GM12878 (cell line): ENCODE measurements around the gene DNAJB11. TPM values are rescaled to one million over a fixed set of nuclear protein-coding genes. Genes with fewer than 3 reads are reported as not detected.

Experiments
- ATAC-seq: fragments of 200-7000 bp; cut with Tn5 transposase; 3 replicates; pipeline ENCODE4 v1.9.1; 2020; ENCODE audit warnings: mild to moderate bottlenecking, moderate library complexity
- BruUV-seq: library from RNA; stranded (reverse); fragments of 400-500 nt; replicated peaks from 2 replicates; lab custom pipeline; 2021; lab: Mats Ljungman, UMichigan
- CTCF ChIA-PET: fragments of 300-600 bp; sonication (Branson Sonifier 250); formaldehyde crosslinking; extraction: SDS; loops from one replicate; lab custom pipeline; 2021; ENCODE audit warnings: inconsistent platforms; lab: Yijun Ruan, JAX
- POLR2A ChIA-PET: fragments of 350-600 bp; formaldehyde crosslinking; extraction: SDS; loops from one replicate; lab custom pipeline; 2021; ENCODE audit warnings: inconsistent platforms; lab: Charles Lee
- RAD21 ChIA-PET: fragments of 300-600 bp; sonication (Branson Sonifier 250); formaldehyde crosslinking; loops from one replicate; lab custom pipeline; 2023; ENCODE audit warnings: antibody characterized with exemption; ENCODE audit not compliant: unreplicated experiment; lab: Charles Lee
- SMC1A ChIA-PET: fragments of 300-600 bp; sonication (Branson Sonifier 250); formaldehyde crosslinking; loops from one replicate; lab custom pipeline; 2023; ENCODE audit not compliant: unreplicated experiment, uncharacterized antibody; lab: Charles Lee
- DNase-seq: peaks from one replicate; pipeline ENCODE4 v3.0.0-alpha.2; 2011; ENCODE audit warnings: low read depth, low spot score
- FAIRE-seq: peaks from 3 replicates; lab custom pipeline; 2011; peaks lifted over from hg19 to GRCh38; lab: Jason Lieb, UNC
- H2AFZ ChIP-seq: 2 replicates; pipeline ENCODE4 v1.6.0; 2011; ENCODE audit warnings: low read depth, low read length, control low read depth; ENCODE audit not compliant: control insufficient read depth
- H3K27ac ChIP-seq: 2 replicates; pipeline ENCODE4 v1.5.1; 2011; ENCODE audit warnings: control low read depth; ENCODE audit not compliant: control insufficient read depth, insufficient read depth
- H3K27me3 ChIP-seq, 2 experiments: replicated peaks in 1 of 2; 2 replicates each; pipeline versions ENCODE4 v1.6.0 to v1.6.1; 2011; ENCODE audit warnings: low read length in 1 of 2; ENCODE audit not compliant: control insufficient read depth in 2 of 2, insufficient read depth in 2 of 2
- H3K36me3 ChIP-seq, 2 experiments: 2 replicates each; pipeline ENCODE4 v1.5.1; 2011; ENCODE audit warnings: low read length in 1 of 2; ENCODE audit not compliant: control insufficient read depth in 2 of 2, insufficient read depth in 2 of 2
- H3K4me1 ChIP-seq: 2 replicates; pipeline ENCODE4 v1.6.1; 2011; ENCODE audit warnings: mild to moderate bottlenecking, low read length, moderate library complexity, mixed read lengths; ENCODE audit not compliant: control insufficient read depth, insufficient read depth
- H3K4me2 ChIP-seq: 2 replicates; pipeline ENCODE4 v1.6.0; 2011; ENCODE audit warnings: control low read depth; ENCODE audit not compliant: control insufficient read depth, insufficient read depth
- H3K4me3 ChIP-seq: fragments of 200-600 bp; sonication (generic); 2 replicates; pipeline ENCODE4 v1.5.1; 2016
- H3K79me2 ChIP-seq: 2 replicates; pipeline ENCODE4 v1.6.0; 2011; ENCODE audit warnings: low read length; ENCODE audit not compliant: control insufficient read depth, insufficient read depth
- H3K9ac ChIP-seq: 2 replicates; pipeline ENCODE4 v1.8.0; 2011; ENCODE audit warnings: low read length, control low read depth, mixed read lengths; ENCODE audit not compliant: control insufficient read depth, insufficient read depth
- H3K9me3 ChIP-seq: replicated peaks from 3 replicates; pipeline ENCODE4 v1.5.1; 2011; ENCODE audit warnings: mild to moderate bottlenecking, low read length; ENCODE audit not compliant: control insufficient read depth, insufficient read depth
- H4K20me1 ChIP-seq: 2 replicates; pipeline ENCODE4 v1.6.0; 2011; ENCODE audit not compliant: control insufficient read depth, insufficient read depth
- BCLAF1 ChIP-seq: fragments of 450-650 bp; IDR thresholded peaks from 2 replicates; pipeline ENCODE4 v1.6.1; 2017; ENCODE audit warnings: antibody characterized with exemption, mild to moderate bottlenecking, moderate library complexity
- CEBPB ChIP-seq, 2 experiments: fragments of 150-350 bp in 1 of 2; IDR thresholded peaks; 2 replicates each; pipeline ENCODE4 v1.6.1; 2012 to 2014; ENCODE audit warnings: low read depth in 2 of 2, low read length in 2 of 2, borderline replicate concordance in 1 of 2, inconsistent platforms in 1 of 2
- CEBPZ ChIP-seq: fragments of 150-350 bp; IDR thresholded peaks from 2 replicates; pipeline ENCODE4 v1.6.1; 2016; ENCODE audit warnings: low read depth, low read length
- CUX1 ChIP-seq: IDR thresholded peaks from 2 replicates; pipeline ENCODE4 v1.6.1; 2012; ENCODE audit warnings: improper control_type of control experiment, low read depth, low read length; ENCODE audit not compliant: insufficient replicate concordance
- ESRRA ChIP-seq: IDR thresholded peaks from 2 replicates; pipeline ENCODE4 v1.6.1; 2012; ENCODE audit warnings: mild to moderate bottlenecking, low read length, improper control_type of control experiment
- MEF2A ChIP-seq: IDR thresholded peaks from 2 replicates; pipeline ENCODE4 v1.6.1; 2011; ENCODE audit warnings: low read depth, mild to moderate bottlenecking, low read length, moderate library complexity; ENCODE audit not compliant: insufficient read depth
- NR2C1 ChIP-seq: fragments of 450-650 bp; IDR thresholded peaks from 2 replicates; pipeline ENCODE4 v1.6.1; 2017; ENCODE audit warnings: antibody characterized with exemption, mild to moderate bottlenecking, moderate library complexity
- NRF1 ChIP-seq: conservative IDR thresholded peaks from 2 replicates; pipeline ENCODE4 v1.6.1; 2011; ENCODE audit warnings: mild to moderate bottlenecking, low read depth, low read length, improper control_type of control experiment
- RB1 ChIP-seq: fragments of 450-650 bp; formaldehyde crosslinking; IDR thresholded peaks from 2 replicates; pipeline ENCODE4 v1.6.1; 2017; ENCODE audit warnings: mild to moderate bottlenecking, borderline replicate concordance
- SP1 ChIP-seq: IDR thresholded peaks from one replicate; pipeline ENCODE4 v1.6.1; 2011; ENCODE audit warnings: low read depth, low read length
- WGBS: methylation state at CpG from one replicate; pipeline ENCODE4 v1.1.6; 2016; ENCODE audit warnings: low lambda C conversion rate; ENCODE audit not compliant: insufficient replicate concordance, insufficient coverage; ENCODE audit errors: missing lambda C conversion rate; 5-methylcytosine and 5-hydroxymethylcytosine counted together
- in situ Hi-C: fragments of 300-500 bp; cut with MboI; formaldehyde crosslinking; loops from 9 replicates; pipeline ENCODE4 v1.14.3; 2018; ENCODE audit warnings: mixed read lengths
- intact Hi-C: fragments of 100-400 bp; cut with micrococcal nuclease; formaldehyde crosslinking; loops from one replicate; pipeline ENCODE4 v1.14.2; 2022; ENCODE audit not compliant: unreplicated experiment
- polyA plus RNA-seq, 11 experiments: library from polyadenylated mRNA; depleted of rRNA in 4 of 11; unstranded in 6 of 11; stranded (reverse) in 5 of 11; fragments of >200 nt; fragmentation: Nextera tagmentation in 4 of 11; fragmentation: Illumina TruSeq in 1 of 11; extraction: Ambion mirVana in 4 of 11; extraction: Trizol in 1 of 11; gene quantifications; 1 replicate in 1 of 11; 2 replicates in 10 of 11; pipeline versions ENCODE4 v1.2.1 to v1.2.3, GENCODE V29; 2011 to 2016; ENCODE audit warnings: inconsistent platforms in 2 of 11, missing spikeins in 2 of 11, low read depth in 1 of 11
- total RNA-seq, 4 experiments: library from RNA; depleted of rRNA in 3 of 4; stranded (reverse); fragments of >200 nt in 3 of 4; fragmentation: Illumina TruSeq in 1 of 4; extraction: Trizol in 1 of 4; gene quantifications; 2 replicates each; pipeline versions ENCODE4 v1.2.1 to v1.2.3, GENCODE V29; 2013 to 2021

The DNAJB11 gene
- total and polyA plus RNA-seq, 10 of the 15 experiments (the other 5 are each of a cell fraction or from before 2014, with no cell fraction given): 16.2 to 135 (median 57.8) TPM

GRCh38 chr3:186626254-186626847 is 55.8 kb downstream of the DNAJB11 start (continued):
- TF ChIP-seq CUX1 (no peak), CEBPB (IDR thresholded peaks at IDR 0.05; ENCODE audit: borderline replicate concordance in 1 of 2, low read depth in 2 of 2, low read length in 2 of 2) (no peak), RB1 (no peak)

GRCh38 chr3:186627852-186628414 is 57.4 kb downstream of the DNAJB11 start:
- DNase-seq (no peak), FAIRE-seq (no peak), ATAC-seq (no peak)
- ChIA-PET CTCF (no interaction called here), RAD21 (no interaction called here), POLR2A (no interaction called here), SMC1A (no interaction called here)
- Histone ChIP-seq H2AFZ (no peak overlapping the region), H3K36me3 (no peaks in the 10 kb centered on the region), H3K4me2 (no peak overlapping the region), H3K9ac (no peak overlapping the region), H4K20me1 (no peaks in the 10 kb centered on the region), H3K27ac (no peak overlapping the region), H3K79me2 (no peaks in the 10 kb centered on the region), H3K27me3 (no peaks in the 10 kb centered on the region; a peak in 1 of 4 replicates), H3K4me3 (no peak overlapping the region), H3K9me3 (no peaks in the 10 kb centered on the region), H3K4me1 (no peaks in the 10 kb centered on the region)
- 77% methylated on average over 7 of the region's 7 CpGs for WGBS
- TF ChIP-seq CEBPZ (no peak), SP1 (no peak), MEF2A (no peak), BCLAF1 (no peak), NR2C1 (no peak), ESRRA (no peak), NRF1 (no peak)
- intact Hi-C loops (no loop called here), in situ Hi-C loops (no loop called here)
- BruUV-seq: no TSS peak
